ENCODE measurements around the gene UIMC1. TPM values are rescaled to one million over a fixed set of nuclear protein-coding genes. Genes with fewer than 3 reads are reported as not detected.

UIMC1 gene
- total and polyA plus RNA-seq, 2 of the 4 experiments (the other 2 are of a cell fraction) = 19.5 to 27.6 TPM

DNA sequence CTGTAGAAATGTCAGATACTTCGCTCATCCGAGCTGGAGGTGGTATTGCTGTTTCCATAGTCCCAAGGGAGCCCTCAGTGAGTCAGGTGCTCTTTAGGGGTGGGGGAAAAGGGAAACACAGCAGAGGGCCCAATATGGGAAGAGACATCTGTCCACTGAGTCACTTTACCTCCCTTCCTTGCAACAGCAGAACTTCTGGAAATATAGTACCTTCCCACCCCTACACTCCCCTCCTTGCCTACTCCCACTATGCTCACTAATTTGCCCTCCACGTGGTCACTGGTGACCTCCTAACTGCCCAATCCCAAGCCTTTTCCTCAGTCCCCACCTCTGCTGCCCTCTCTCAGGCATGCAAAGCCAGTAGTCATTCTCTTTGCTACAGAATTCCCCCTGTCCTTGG lies 109.3 kb downstream of the UIMC1 start:
- Histone ChIP-seq H3K9me3 (ENCODE audit: control insufficient read depth, insufficient read depth, low read length) (no peaks in the 10 kb centered on the region), H2AFZ (replicated peaks; ENCODE audit: low read length, poor library complexity) (no peak overlapping the region), H2BK5ac (ENCODE audit: low read depth, low read length, poor library complexity, severe bottlenecking) (no peak overlapping the region), H2BK20ac (ENCODE audit: low read depth, low read length) (no peak overlapping the region), H2BK120ac (ENCODE audit: low read depth, low read length) (no peak overlapping the region), H3K4me1 (ENCODE audit: control insufficient read depth, insufficient read depth, low read length) (no peaks in the 10 kb centered on the region), H3K79me1 (ENCODE audit: low read depth in 1 of 2, low read length in 2 of 2) (no peaks in the 10 kb centered on the region), H3K4me3 (ENCODE audit: insufficient read depth, low read depth, low read length) (no peak overlapping the region), H3K14ac (replicated peaks; ENCODE audit: low read depth, low read length) (no peak overlapping the region), H4K20me1 (ENCODE audit: insufficient read depth, low read length) (no peaks in the 10 kb centered on the region; the same call in 1 of the 2 replicates), H3K9ac (ENCODE audit: low read depth, low read length) (no peak overlapping the region), H2AK9ac (replicated peaks; ENCODE audit: low read depth, low read length, poor library complexity) (no peak overlapping the region), H4K5ac (ENCODE audit: low read depth, low read length) (no peak overlapping the region), H3K56ac (ENCODE audit: extremely low read depth, insufficient read depth, low read length) (no peak overlapping the region), H4K8ac (ENCODE audit: low read depth in 2 of 2, low read length in 2 of 2) (no peak overlapping the region), H4K91ac (ENCODE audit: insufficient read depth, low read depth, low read length) (no peak overlapping the region), H3K27me3 (ENCODE audit: control insufficient read depth, insufficient read depth, low read length) (peaks cover 22% of the 10 kb centered on the region), H3K18ac (ENCODE audit: low read depth, low read length) (no peak overlapping the region), H3K4me2 (ENCODE audit: low read depth, low read length) (no peak overlapping the region), H3K9me1 (ENCODE audit: insufficient read depth, low read length) (peaks cover 7% of the 10 kb centered on the region; the same call in 1 of the 2 replicates), H2BK15ac (ENCODE audit: low read depth, low read length) (no peak overlapping the region), H3K36me3 (ENCODE audit: control insufficient read depth, insufficient read depth, low read length) (peaks cover 3% of the 10 kb centered on the region; the same call in 1 of the 2 replicates), H3K4ac (ENCODE audit: low read depth, low read length) (no peak overlapping the region), H3K23ac (ENCODE audit: low read depth, low read length) (no peak overlapping the region), H3K27ac (ENCODE audit: insufficient read depth, low read length) (no peak overlapping the region), H2AK5ac (ENCODE audit: low read depth, low read length) (no peak overlapping the region)
- WGBS, 2 experiments (ENCODE audit: extremely low coverage in 2 of 2, insufficient read length in 1 of 2) = 13% methylated on average over 1 of the region's 3 CpGs; no CpG with 5 or more reads in 1 of the 2 experiments
- no TSS peak for BruUV-seq (replicated peaks)
- TF ChIP-seq RFX5 (IDR thresholded peaks at IDR 0.05; ENCODE audit: low read depth, low read length) (no peak), CHD1 (IDR thresholded peaks at IDR 0.05; ENCODE audit: low read depth, low read length) (no peak), RCOR1 (IDR thresholded peaks at IDR 0.05; ENCODE audit: insufficient replicate concordance, low read length) (no peak)
- ChIA-PET POLR2A (ENCODE audit: unreplicated experiment) (no interaction called here), CTCF (no interaction called here)
- no peak for DNase-seq
- no peak for ATAC-seq (ENCODE audit: low read depth)
- intact Hi-C loops (cut with micrococcal nuclease) = no loop called here
- in situ Hi-C loops (cut with MboI; ENCODE audit: low sequenced_read_pairs) = no loop called here
- dilution Hi-C loops (cut with HindIII; ENCODE audit: low sequenced_read_pairs, unreplicated experiment) = no loop called here

All from IMR-90 (cell line).